ENCODE measurements around the gene UPP1. TPM values are rescaled to one million over a fixed set of nuclear protein-coding genes. Genes with fewer than 3 reads are reported as not detected.

UPP1 gene
- total and polyA plus RNA-seq, 10 of the 15 experiments (the other 5 are each of a cell fraction or from before 2014, with no cell fraction given): 0.93 to 7.9 (median 3.8) TPM

GRCh38 chr7:48109848-48110663 lies 21.0 kb downstream of the UPP1 start (continued):
- TF ChIP-seq EZH2 (IDR thresholded peaks at IDR 0.05; ENCODE audit: borderline replicate concordance, control insufficient read depth, low read depth, low read length) (no peak), CTCF (IDR thresholded peaks at IDR 0.05 in 2 of 3, conservative IDR thresholded peaks at IDR 0.05 in 1 of 3; ENCODE audit: control insufficient read depth in 2 of 3, extremely low read depth in 1 of 3, insufficient read depth in 1 of 3, low read depth in 3 of 3, low read length in 3 of 3) (peak; percentile 96 to 99 (median 98)), GABPA (IDR thresholded peaks at IDR 0.05; ENCODE audit: low read depth) (no peak), SPI1 (IDR thresholded peaks at IDR 0.05; ENCODE audit: borderline replicate concordance, insufficient read depth, low read depth, low read length) (no peak), KLF5 (IDR thresholded peaks at IDR 0.05; ENCODE audit: partially characterized antibody) (no peak), YBX1 (IDR thresholded peaks at IDR 0.05) (no peak), BCL3 (IDR thresholded peaks at IDR 0.05; ENCODE audit: borderline replicate concordance, insufficient read depth, low read depth, low read length, poor library complexity, severe bottlenecking) (no peak), GATAD2B (conservative IDR thresholded peaks at IDR 0.05; ENCODE audit: low read depth) (no peak), MAX (IDR thresholded peaks at IDR 0.05; ENCODE audit: low read depth, low read length) (no peak), BACH1 (IDR thresholded peaks at IDR 0.05; ENCODE audit: borderline replicate concordance) (no peak), FOXM1 (IDR thresholded peaks at IDR 0.05; ENCODE audit: low read depth, low read length) (0 out of 2 replicates have a peak, but pooled peaks have one; percentile 17), SMC3 (IDR thresholded peaks at IDR 0.05; ENCODE audit: borderline replicate concordance, low read length) (peak; percentile 100), IRF3 (IDR thresholded peaks at IDR 0.05) (no peak), SIN3A (IDR thresholded peaks at IDR 0.05; ENCODE audit: low read depth, low read length) (no peak), CBX3 (IDR thresholded peaks at IDR 0.05; ENCODE audit: borderline replicate concordance, low read depth) (no peak), ZNF217 (IDR thresholded peaks at IDR 0.05) (no peak), LARP7 (IDR thresholded peaks at IDR 0.05) (no peak), PKNOX1 (IDR thresholded peaks at IDR 0.05) (no peak), ZNF687 (IDR thresholded peaks at IDR 0.05) (no peak)
